ENCODE data around the gene TRPT1.

The TRPT1 gene

GRCh38 chr11:64181506-64182411 lies 44.2 kb downstream of the TRPT1 start:
- DNase-seq = peak in 56 of 58 donors; percentile 32 to 96 (median 86)

DNA sequence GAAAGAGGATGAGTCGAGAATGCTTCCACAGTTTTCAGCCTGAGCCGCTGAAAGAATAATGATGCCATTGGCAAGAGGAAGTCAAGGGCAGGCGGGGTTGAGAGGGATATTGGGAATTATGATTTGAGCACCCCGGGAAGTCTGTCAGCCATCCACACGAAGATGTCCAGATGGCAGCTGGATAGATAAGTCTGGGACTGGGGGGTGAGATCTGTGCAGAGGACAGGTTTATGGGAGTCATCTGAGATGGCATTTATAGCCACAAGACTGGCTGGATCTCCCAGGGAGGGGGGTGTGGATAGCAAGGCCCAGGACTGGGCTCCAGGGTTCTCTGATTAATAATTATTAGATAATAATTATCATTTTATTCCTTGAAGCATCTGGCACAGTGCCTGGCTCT lies 45.1 kb downstream of the TRPT1 start:
- DNase-seq = peak in 2 of 58 donors; percentile 21 to 31

GRCh38 chr11:64178951-64179639 lies 46.9 kb downstream of the TRPT1 start:
- DNase-seq = no peak

- no peak for DNase-seq
These were observed 47.8 kb downstream of the TRPT1 start for GRCh38 chr11:64178203-64178602.

DNA sequence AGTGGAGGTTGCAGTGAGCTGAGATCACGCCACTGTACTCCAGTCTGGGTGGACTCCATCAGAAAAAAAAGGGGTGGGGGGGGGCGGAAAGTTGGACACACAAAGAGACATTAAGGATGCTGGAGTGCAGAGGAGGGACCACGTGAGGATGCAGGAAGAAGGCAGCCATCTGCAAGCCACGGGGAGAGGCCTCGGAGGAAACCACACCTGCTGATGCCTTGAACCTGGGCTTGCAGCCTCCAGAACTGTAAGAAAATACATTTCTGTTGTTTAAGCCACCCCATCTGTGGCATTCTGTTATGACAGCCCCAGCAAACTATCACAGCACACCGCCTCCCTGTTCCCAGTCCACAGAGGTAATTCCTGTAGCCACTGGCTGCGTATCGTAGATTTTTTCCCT lies 49.2 kb downstream of the TRPT1 start:
- peak in 1 of 58 donors; percentile 24 for DNase-seq

All from anterior cingulate cortex (tissue), 58 donors.